BE2C (cell line): Measurements from ENCODE around the gene GPR84.
A peak's percentile ranks its signal among the peaks of the same experiment; 100 is the strongest.

Source experiments
- DNase-seq: peaks from one replicate; pipeline ENCODE4 v3.0.0-alpha.2; 2020
- H3K27me3 ChIP-seq: fragments of 250-450 bp; sonication (Bioruptor Pico); 2 replicates; pipeline ENCODE4 v1.5.1; 2020; ENCODE audit warnings: mild to moderate bottlenecking
- H3K36me3 ChIP-seq: fragments of 250-450 bp; sonication (Bioruptor Pico); 2 replicates; pipeline ENCODE4 v1.5.1; 2020; ENCODE audit warnings: mild to moderate bottlenecking
- H3K4me1 ChIP-seq: fragments of 250-450 bp; sonication (Bioruptor Pico); 2 replicates; pipeline ENCODE4 v1.5.1; 2020
- H3K4me3 ChIP-seq: 2 replicates; pipeline ENCODE4 v1.5.1; 2011; ENCODE audit warnings: low read depth, low read length
- H3K9me3 ChIP-seq: fragments of 250-450 bp; sonication (Bioruptor Pico); 2 replicates; pipeline ENCODE4 v1.5.1; 2020
- CTCF ChIP-seq: IDR thresholded peaks from 2 replicates; pipeline ENCODE4 v1.5.1; 2012; ENCODE audit warnings: mild to moderate bottlenecking, low read depth, low read length

GPR84 gene

GRCh38 chr12:54375259-54375579 lies 10.9 kb upstream of the GPR84 start:
- Histone ChIP-seq H3K36me3 (no peaks in the 10 kb centered on the region; the same call in 1 of the 2 replicates), H3K27me3 (no peaks in the 10 kb centered on the region), H3K9me3 (no peaks in the 10 kb centered on the region), H3K4me3 (no peak overlapping the region), H3K4me1 (peaks cover 61% of the 10 kb centered on the region)
- no peak for DNase-seq
- no peak for TF ChIP-seq CTCF

GRCh38 chr12:54374562-54375258 lies 10.4 kb upstream of the GPR84 start:
- H3K4me3 ChIP-seq = no peak overlapping the region
- no peaks in the 10 kb centered on the region; the same call in 1 of the 2 replicates for H3K36me3 ChIP-seq
- peak; percentile 91 for DNase-seq
- TF ChIP-seq CTCF = no peak
- H3K9me3 ChIP-seq = no peaks in the 10 kb centered on the region
- H3K27me3 ChIP-seq = no peaks in the 10 kb centered on the region
- H3K4me1 ChIP-seq = peaks cover 61% of the 10 kb centered on the region

GRCh38 chr12:54373649-54374561 lies 9.6 kb upstream of the GPR84 start:
- TF ChIP-seq CTCF = no peak
- H3K36me3 ChIP-seq = no peaks in the 10 kb centered on the region; the same call in 1 of the 2 replicates
- DNase-seq = no peak

GRCh38 chr12:54372113-54372806 lies 8.0 kb upstream of the GPR84 start:
- no peak for TF ChIP-seq CTCF
- Histone ChIP-seq H3K4me1 (peaks cover 73% of the 10 kb centered on the region), H3K4me3 (peak overlapping the region; percentile 15; the same call in 1 of the 2 replicates), H3K9me3 (no peaks in the 10 kb centered on the region), H3K36me3 (no peaks in the 10 kb centered on the region; the same call in 1 of the 2 replicates), H3K27me3 (no peaks in the 10 kb centered on the region)
- no peak for DNase-seq

More at GRCh38 chr12:54373649-54374561, 9.6 kb upstream of the GPR84 start:
- no peak overlapping the region for H3K4me3 ChIP-seq
- peaks cover 67% of the 10 kb centered on the region for H3K4me1 ChIP-seq
- no peaks in the 10 kb centered on the region for H3K9me3 ChIP-seq
- H3K27me3 ChIP-seq = no peaks in the 10 kb centered on the region

GRCh38 chr12:54371328-54372112 lies 7.2 kb upstream of the GPR84 start:
- no peak for TF ChIP-seq CTCF
- no peak overlapping the region for H3K4me3 ChIP-seq
- H3K27me3 ChIP-seq = no peaks in the 10 kb centered on the region
- peaks cover 73% of the 10 kb centered on the region for H3K4me1 ChIP-seq
- no peaks in the 10 kb centered on the region for H3K9me3 ChIP-seq
- H3K36me3 ChIP-seq = no peaks in the 10 kb centered on the region; the same call in 1 of the 2 replicates
- DNase-seq = peak; percentile 93
